LHCN-M2 (cell line): ENCODE measurements around the gene SSTR5. TPM values are rescaled to one million over a fixed set of nuclear protein-coding genes. Genes with fewer than 3 reads are reported as not detected.

ENCODE experiments used
- DNase-seq: peaks from one replicate; pipeline ENCODE4 v3.0.0-alpha.2; 2012; ENCODE audit warnings: low read depth
- total RNA-seq: library from RNA; depleted of rRNA; stranded (reverse); fragments of >200 nt; gene quantifications from 2 replicates; pipeline ENCODE4 v1.2.3, GENCODE V29; 2014

SSTR5 gene
- total RNA-seq, 1 experiment from 2014 or later = 0.98 TPM

GRCh38 chr16:1054660-1055556, 17.6 kb upstream of the SSTR5 start:
- DNase-seq = peak; percentile 64

- DNase-seq = no peak
Measured at GRCh38 chr16:1055557-1055924, 17.0 kb upstream of the SSTR5 start.

GRCh38 chr16:1056196-1056595, 16.4 kb upstream of the SSTR5 start:
- DNase-seq = no peak

- DNase-seq = no peak
Measured at GRCh38 chr16:1057252-1057932, 15.2 kb upstream of the SSTR5 start.

GRCh38 chr16:1058216-1058615, 14.3 kb upstream of the SSTR5 start:
- DNase-seq = no peak

- no peak for DNase-seq
Measured at GRCh38 chr16:1059310-1059709, 13.2 kb upstream of the SSTR5 start.

GRCh38 chr16:1060416-1061340, 11.9 kb upstream of the SSTR5 start:
- no peak for DNase-seq

GRCh38 chr16:1061769-1062505, 10.6 kb upstream of the SSTR5 start:
- DNase-seq = no peak

- DNase-seq = no peak
Measured at GRCh38 chr16:1062895-1063294, 9.7 kb upstream of the SSTR5 start.

GRCh38 chr16:1063728-1064127, 8.8 kb upstream of the SSTR5 start:
- DNase-seq = no peak

- DNase-seq = no peak
Measured at GRCh38 chr16:1065469-1066128, 6.9 kb upstream of the SSTR5 start.

- no peak for DNase-seq
Measured at GRCh38 chr16:1066584-1067172, 5.9 kb upstream of the SSTR5 start.

GRCh38 chr16:1067629-1068028, 4.9 kb upstream of the SSTR5 start:
- DNase-seq = no peak

- DNase-seq = no peak
Measured at GRCh38 chr16:1068451-1068850, 4.1 kb upstream of the SSTR5 start.

GRCh38 chr16:1069154-1069553, 3.4 kb upstream of the SSTR5 start:
- no peak for DNase-seq

- no peak for DNase-seq
Measured at GRCh38 chr16:1070084-1070863, 2.3 kb upstream of the SSTR5 start.

- DNase-seq = no peak
Measured at GRCh38 chr16:1070864-1071408, 1.6 kb upstream of the SSTR5 start.

GRCh38 chr16:1071561-1072225, 854 bp upstream of the SSTR5 start:
- no peak for DNase-seq

- DNase-seq = no peak
Measured at GRCh38 chr16:1073262-1073558, 663 bp downstream of the SSTR5 start.
